IMR-90 (cell line): ENCODE measurements around the gene AUTS2. TPM values are rescaled to one million over a fixed set of nuclear protein-coding genes. Genes with fewer than 3 reads are reported as not detected.

Source experiments
- ATAC-seq: fragments of 200-7000 bp; cut with Tn5 transposase; 2 replicates; pipeline ENCODE4 v1.9.1; 2020; ENCODE audit warnings: low read depth, mild to moderate bottlenecking, moderate library complexity
- BruUV-seq: library from RNA; stranded (reverse); fragments of 400-500 nt; replicated peaks from 2 replicates; lab custom pipeline; 2021; lab: Mats Ljungman, UMichigan
- CTCF ChIA-PET: fragments of 300-600 bp; formaldehyde crosslinking; extraction: SDS; loops from one replicate; lab custom pipeline; 2021; ENCODE audit warnings: antibody characterized with exemption; lab: Yijun Ruan, JAX
- POLR2A ChIA-PET: fragments of 300-600 bp; sonication (Branson Sonifier 250); formaldehyde crosslinking; loops from one replicate; lab custom pipeline; 2022; ENCODE audit warnings: antibody characterized with exemption; ENCODE audit not compliant: unreplicated experiment; lab: Charles Lee
- DNase-seq: peaks from one replicate; pipeline ENCODE4 v3.0.0; 2013
- H2AFZ ChIP-seq: replicated peaks from 2 replicates; pipeline ENCODE3; 2013; ENCODE audit warnings: low read length, mild to moderate bottlenecking; ENCODE audit not compliant: poor library complexity
- H2AK5ac ChIP-seq: 2 replicates; pipeline ENCODE4 v1.6.1; 2013; ENCODE audit warnings: low read depth, low read length, inconsistent platforms
- H2AK9ac ChIP-seq: replicated peaks from 2 replicates; pipeline ENCODE3; 2013; ENCODE audit warnings: mild to moderate bottlenecking, low read depth, low read length, moderate library complexity; ENCODE audit not compliant: poor library complexity
- H2BK120ac ChIP-seq: 2 replicates; pipeline ENCODE4 v1.6.1; 2013; ENCODE audit warnings: low read depth, low read length, inconsistent platforms
- H2BK15ac ChIP-seq: 3 replicates; pipeline ENCODE4 v1.6.1; 2013; ENCODE audit warnings: low read depth, low read length, inconsistent platforms
- H2BK20ac ChIP-seq: 2 replicates; pipeline ENCODE4 v1.6.1; 2013; ENCODE audit warnings: low read depth, mild to moderate bottlenecking, inconsistent platforms, low read length, moderate library complexity
- H2BK5ac ChIP-seq: 2 replicates; pipeline ENCODE4 v1.6.1; 2013; ENCODE audit warnings: mild to moderate bottlenecking, low read depth, low read length, inconsistent platforms; ENCODE audit not compliant: poor library complexity, severe bottlenecking
- H3K14ac ChIP-seq: replicated peaks from 2 replicates; pipeline ENCODE4 v1.6.1; 2013; ENCODE audit warnings: low read depth, low read length, inconsistent platforms
- H3K18ac ChIP-seq: 2 replicates; pipeline ENCODE4 v1.6.1; 2013; ENCODE audit warnings: low read depth, low read length, control low read depth
- H3K23ac ChIP-seq: 2 replicates; pipeline ENCODE4 v1.6.1; 2013; ENCODE audit warnings: low read depth, low read length, inconsistent platforms
- H3K27ac ChIP-seq: 2 replicates; pipeline ENCODE4 v1.5.1; 2013; ENCODE audit warnings: mild to moderate bottlenecking, control low read depth, low read length; ENCODE audit not compliant: insufficient read depth
- H3K27me3 ChIP-seq: 2 replicates; pipeline ENCODE4 v1.6.1; 2013; ENCODE audit warnings: low read length; ENCODE audit not compliant: control insufficient read depth, insufficient read depth
- H3K36me3 ChIP-seq: 2 replicates; pipeline ENCODE4 v1.6.1; 2013; ENCODE audit warnings: low read length, mixed read lengths; ENCODE audit not compliant: control insufficient read depth, insufficient read depth
- H3K4ac ChIP-seq: 2 replicates; pipeline ENCODE4 v1.6.1; 2013; ENCODE audit warnings: low read depth, low read length, inconsistent platforms
- H3K4me1 ChIP-seq: 2 replicates; pipeline ENCODE4 v1.6.1; 2013; ENCODE audit warnings: low read length, mixed read lengths; ENCODE audit not compliant: control insufficient read depth, insufficient read depth
- H3K4me2 ChIP-seq: 2 replicates; pipeline ENCODE4 v1.6.1; 2013; ENCODE audit warnings: low read depth, mild to moderate bottlenecking, control low read depth, low read length, moderate library complexity
- H3K4me3 ChIP-seq: 2 replicates; pipeline ENCODE4 v1.5.1; 2013; ENCODE audit warnings: low read depth, mild to moderate bottlenecking, control low read depth, low read length, moderate library complexity; ENCODE audit not compliant: insufficient read depth
- H3K56ac ChIP-seq: 2 replicates; pipeline ENCODE4 v1.6.1; 2013; ENCODE audit warnings: low read length, inconsistent platforms; ENCODE audit not compliant: insufficient read depth; ENCODE audit errors: extremely low read depth
- H3K79me1 ChIP-seq, 2 experiments: 2 replicates each; pipeline ENCODE4 v1.6.1; 2013; ENCODE audit warnings: low read length in 2 of 2, inconsistent platforms in 1 of 2, low read depth in 1 of 2
- H3K9ac ChIP-seq: 2 replicates; pipeline ENCODE4 v1.6.1; 2013; ENCODE audit warnings: low read depth, low read length, control low read depth
- H3K9me1 ChIP-seq: 2 replicates; pipeline ENCODE4 v1.6.1; 2013; ENCODE audit warnings: low read length, inconsistent platforms; ENCODE audit not compliant: insufficient read depth
- H3K9me3 ChIP-seq: 2 replicates; pipeline ENCODE4 v1.6.1; 2013; ENCODE audit warnings: low read length; ENCODE audit not compliant: control insufficient read depth, insufficient read depth
- H4K20me1 ChIP-seq: 2 replicates; pipeline ENCODE4 v1.6.1; 2013; ENCODE audit warnings: low read length, inconsistent platforms; ENCODE audit not compliant: insufficient read depth
- H4K5ac ChIP-seq: 2 replicates; pipeline ENCODE4 v1.6.1; 2013; ENCODE audit warnings: mild to moderate bottlenecking, low read depth, low read length, control low read depth
- H4K8ac ChIP-seq, 2 experiments: 2 replicates each; pipeline ENCODE4 v1.6.1; 2013; ENCODE audit warnings: low read depth in 2 of 2, low read length in 2 of 2, control low read depth in 1 of 2, inconsistent platforms in 1 of 2
- H4K91ac ChIP-seq: 2 replicates; pipeline ENCODE4 v1.6.1; 2013; ENCODE audit warnings: low read depth, low read length, inconsistent platforms; ENCODE audit not compliant: insufficient read depth
- CEBPB ChIP-seq: IDR thresholded peaks from 2 replicates; pipeline ENCODE4 v1.6.1; 2012; ENCODE audit warnings: low read depth, low read length, improper control_type of control experiment
- CHD1 ChIP-seq: IDR thresholded peaks from 2 replicates; pipeline ENCODE4 v1.6.1; 2012; ENCODE audit warnings: low read depth, low read length, improper control_type of control experiment
- FOS ChIP-seq: fragments of 150-350 bp; IDR thresholded peaks from 2 replicates; pipeline ENCODE4 v1.6.1; 2016; ENCODE audit warnings: low read depth, low read length
- MAZ ChIP-seq: IDR thresholded peaks from 2 replicates; pipeline ENCODE4 v1.6.1; 2012; ENCODE audit warnings: low read depth, mild to moderate bottlenecking, low read length, improper control_type of control experiment, moderate library complexity, borderline replicate concordance
- NFE2L2 ChIP-seq: fragments of 150-350 bp; IDR thresholded peaks from 2 replicates; pipeline ENCODE4 v1.6.1; 2016; ENCODE audit warnings: low read depth, mild to moderate bottlenecking, low read length
- RAD21 ChIP-seq: IDR thresholded peaks from 2 replicates; pipeline ENCODE4 v1.6.1; 2012; ENCODE audit warnings: low read length, improper control_type of control experiment
- RFX5 ChIP-seq: IDR thresholded peaks from 2 replicates; pipeline ENCODE4 v1.8.0; 2012; ENCODE audit warnings: low read depth, mild to moderate bottlenecking, low read length, moderate library complexity
- WGBS, 2 experiments: methylation state at CpG; one replicate each; pipeline versions ENCODE4 v1.1.5 to v1.1.7; 2013; ENCODE audit warnings: missing lambda C conversion rate in 2 of 2; ENCODE audit not compliant: insufficient read length in 1 of 2; ENCODE audit errors: extremely low coverage in 2 of 2; 5-methylcytosine and 5-hydroxymethylcytosine counted together
- dilution Hi-C: fragments of 300-500 bp; cut with HindIII; formaldehyde crosslinking; loops from one replicate; pipeline ENCODE4 v1.14.3; 2018; ENCODE audit warnings: low sequenced_read_pairs; ENCODE audit not compliant: unreplicated experiment
- in situ Hi-C: fragments of 300-500 bp; cut with MboI; formaldehyde crosslinking; loops from 3 replicates; pipeline ENCODE4 v1.14.3; 2019; ENCODE audit warnings: low sequenced_read_pairs, inconsistent platforms, mixed read lengths
- intact Hi-C: fragments of 100-400 bp; cut with micrococcal nuclease; formaldehyde crosslinking; loops from 2 replicates; pipeline ENCODE4 v1.10.0; 2022
- polyA plus RNA-seq, 3 experiments: library from polyadenylated mRNA; depleted of rRNA; stranded (reverse); fragments of >200 nt; gene quantifications; 2 replicates each; pipeline ENCODE4 v1.2.3, GENCODE V29; 2012; ENCODE audit warnings: low replicate concordance in 1 of 3
- total RNA-seq: library from RNA; depleted of rRNA; stranded (reverse); fragments of >200 nt; gene quantifications from 2 replicates; pipeline ENCODE4 v1.2.3, GENCODE V29; 2012
- TF ChIP-seq, protein P1 (sequence below): fragments of 150-350 bp; IDR thresholded peaks from 2 replicates; pipeline ENCODE4 v1.6.1; 2016; ENCODE audit warnings: low read depth, mild to moderate bottlenecking, low read length, moderate library complexity, borderline replicate concordance
- TF ChIP-seq, protein P2 (sequence below): fragments of 150-350 bp; IDR thresholded peaks from 2 replicates; pipeline ENCODE4 v1.6.1; 2017; ENCODE audit warnings: mild to moderate bottlenecking, antibody characterized with exemption, low read length, low read depth
- TF ChIP-seq, protein P3 (sequence below): conservative IDR thresholded peaks from 2 replicates; pipeline ENCODE4 v1.5.1; 2012; ENCODE audit warnings: mild to moderate bottlenecking, low read depth, low read length, improper control_type of control experiment

Gene AUTS2
- total and polyA plus RNA-seq, 2 of the 4 experiments (the other 2 are of a cell fraction), result 0.90 to 3.0 TPM

DNA sequence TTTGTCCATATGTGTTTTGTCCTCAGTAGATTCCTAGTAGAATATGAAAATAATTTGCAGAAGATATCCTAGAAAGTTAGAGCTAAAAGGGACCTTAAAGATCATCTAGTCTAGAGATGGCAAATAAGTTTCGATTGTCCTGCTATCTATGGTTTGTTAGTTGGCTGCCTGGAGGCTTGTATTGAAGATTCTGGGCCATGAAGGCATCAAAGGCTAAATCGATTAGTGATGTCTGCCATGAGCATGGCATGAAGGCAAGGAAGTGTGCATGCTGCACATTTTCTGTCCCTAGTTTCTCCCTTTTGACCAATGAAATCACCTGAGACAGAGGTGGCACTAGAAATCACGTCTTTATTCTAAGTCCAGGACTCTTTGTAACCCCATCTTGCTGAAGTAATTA is 979.9 kb downstream of the AUTS2 start:
- Histone ChIP-seq H2BK120ac (no peak overlapping the region), H3K9ac (no peak overlapping the region), H3K4ac (no peak overlapping the region), H3K9me1 (no peaks in the 10 kb centered on the region), H4K20me1 (no peaks in the 10 kb centered on the region), H2AFZ (no peak overlapping the region), H4K91ac (no peak overlapping the region), H3K9me3 (no peaks in the 10 kb centered on the region), H2AK5ac (no peak overlapping the region), H2BK5ac (no peak overlapping the region), H2BK15ac (no peak overlapping the region), H3K27me3 (no peaks in the 10 kb centered on the region; the same call in 1 of the 2 replicates), H2BK20ac (no peak overlapping the region), H3K4me2 (no peak overlapping the region), H3K18ac (no peak overlapping the region), H4K5ac (no peak overlapping the region), H3K27ac (no peak overlapping the region), H3K79me1 (no peaks in the 10 kb centered on the region), H3K4me3 (no peak overlapping the region), H3K14ac (no peak overlapping the region), H3K23ac (no peak overlapping the region), H3K4me1 (no peaks in the 10 kb centered on the region), H2AK9ac (no peak overlapping the region), H3K56ac (no peak overlapping the region), H3K36me3 (no peaks in the 10 kb centered on the region), H4K8ac (no peak overlapping the region)
- in situ Hi-C loops, result no loop called here
- BruUV-seq, result no TSS peak
- no peak for TF ChIP-seq NFE2L2
- TF ChIP-seq, protein P1, sequence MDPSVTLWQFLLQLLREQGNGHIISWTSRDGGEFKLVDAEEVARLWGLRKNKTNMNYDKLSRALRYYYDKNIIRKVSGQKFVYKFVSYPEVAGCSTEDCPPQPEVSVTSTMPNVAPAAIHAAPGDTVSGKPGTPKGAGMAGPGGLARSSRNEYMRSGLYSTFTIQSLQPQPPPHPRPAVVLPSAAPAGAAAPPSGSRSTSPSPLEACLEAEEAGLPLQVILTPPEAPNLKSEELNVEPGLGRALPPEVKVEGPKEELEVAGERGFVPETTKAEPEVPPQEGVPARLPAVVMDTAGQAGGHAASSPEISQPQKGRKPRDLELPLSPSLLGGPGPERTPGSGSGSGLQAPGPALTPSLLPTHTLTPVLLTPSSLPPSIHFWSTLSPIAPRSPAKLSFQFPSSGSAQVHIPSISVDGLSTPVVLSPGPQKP, result no peak
- no peak for TF ChIP-seq MAZ
- TF ChIP-seq, protein P2, sequence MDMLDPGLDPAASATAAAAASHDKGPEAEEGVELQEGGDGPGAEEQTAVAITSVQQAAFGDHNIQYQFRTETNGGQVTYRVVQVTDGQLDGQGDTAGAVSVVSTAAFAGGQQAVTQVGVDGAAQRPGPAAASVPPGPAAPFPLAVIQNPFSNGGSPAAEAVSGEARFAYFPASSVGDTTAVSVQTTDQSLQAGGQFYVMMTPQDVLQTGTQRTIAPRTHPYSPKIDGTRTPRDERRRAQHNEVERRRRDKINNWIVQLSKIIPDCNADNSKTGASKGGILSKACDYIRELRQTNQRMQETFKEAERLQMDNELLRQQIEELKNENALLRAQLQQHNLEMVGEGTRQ, result no peak
- TF ChIP-seq FOS, result no peak
- no peak for TF ChIP-seq RFX5
- TF ChIP-seq, protein P3, sequence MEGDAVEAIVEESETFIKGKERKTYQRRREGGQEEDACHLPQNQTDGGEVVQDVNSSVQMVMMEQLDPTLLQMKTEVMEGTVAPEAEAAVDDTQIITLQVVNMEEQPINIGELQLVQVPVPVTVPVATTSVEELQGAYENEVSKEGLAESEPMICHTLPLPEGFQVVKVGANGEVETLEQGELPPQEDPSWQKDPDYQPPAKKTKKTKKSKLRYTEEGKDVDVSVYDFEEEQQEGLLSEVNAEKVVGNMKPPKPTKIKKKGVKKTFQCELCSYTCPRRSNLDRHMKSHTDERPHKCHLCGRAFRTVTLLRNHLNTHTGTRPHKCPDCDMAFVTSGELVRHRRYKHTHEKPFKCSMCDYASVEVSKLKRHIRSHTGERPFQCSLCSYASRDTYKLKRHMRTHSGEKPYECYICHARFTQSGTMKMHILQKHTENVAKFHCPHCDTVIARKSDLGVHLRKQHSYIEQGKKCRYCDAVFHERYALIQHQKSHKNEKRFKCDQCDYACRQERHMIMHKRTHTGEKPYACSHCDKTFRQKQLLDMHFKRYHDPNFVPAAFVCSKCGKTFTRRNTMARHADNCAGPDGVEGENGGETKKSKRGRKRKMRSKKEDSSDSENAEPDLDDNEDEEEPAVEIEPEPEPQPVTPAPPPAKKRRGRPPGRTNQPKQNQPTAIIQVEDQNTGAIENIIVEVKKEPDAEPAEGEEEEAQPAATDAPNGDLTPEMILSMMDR, result no peak
- no peak for TF ChIP-seq RAD21
- TF ChIP-seq CHD1, result no peak
- no peak for TF ChIP-seq CEBPB
- ATAC-seq (no peak), DNase-seq (no peak)
- POLR2A ChIA-PET, result no interaction called here
- dilution Hi-C loops, result no loop called here
- CTCF ChIA-PET, result no interaction called here
- intact Hi-C loops, result no loop called here
- WGBS, 2 experiments, result no CpG with 5 or more reads among the region's 3 CpGs
